Tibial nerve (tissue), 3 donors: Measurements from ENCODE around the gene XCR1.

ENCODE experiments used
- POLR2A ChIP-seq, 2 donors: fragments of 450-650 bp; IDR thresholded peaks; one replicate each; pipeline ENCODE4 v1.6.1; 2017; ENCODE audit warnings: antibody characterized with exemption in 2 of 2, mild to moderate bottlenecking in 2 of 2, moderate library complexity in 2 of 2
- TF ChIP-seq, protein P1 (sequence below), 5 experiments: fragments of 200-600 bp in 3 of 5; fragments of 450-650 bp in 2 of 5; sonication (generic) in 3 of 5; IDR thresholded peaks; one replicate each; pipeline ENCODE4 v1.5.1; 2016 to 2019; ENCODE audit warnings: antibody characterized with exemption in 5 of 5, mild to moderate bottlenecking in 3 of 5, moderate library complexity in 2 of 5

DNA sequence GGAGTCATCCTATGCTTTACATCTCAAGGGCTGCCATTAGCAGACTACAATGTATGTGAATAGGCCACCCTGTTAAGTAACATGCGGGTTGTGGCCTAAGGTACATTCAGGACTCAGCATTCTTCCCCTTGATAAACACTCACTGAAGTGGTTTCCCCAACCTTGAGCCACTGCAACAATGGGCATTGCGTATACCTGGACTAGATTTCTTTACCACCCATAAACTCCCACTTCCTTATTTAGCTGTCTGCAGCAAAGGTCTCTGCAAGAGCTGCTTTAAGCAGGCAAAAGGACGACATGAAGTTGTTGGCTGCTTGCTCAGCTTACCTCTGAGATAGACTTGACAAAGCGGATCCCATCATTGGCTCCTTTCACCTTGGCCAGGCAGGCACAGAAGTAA is 47.9 kb downstream of the XCR1 start:
- TF ChIP-seq, protein P1, sequence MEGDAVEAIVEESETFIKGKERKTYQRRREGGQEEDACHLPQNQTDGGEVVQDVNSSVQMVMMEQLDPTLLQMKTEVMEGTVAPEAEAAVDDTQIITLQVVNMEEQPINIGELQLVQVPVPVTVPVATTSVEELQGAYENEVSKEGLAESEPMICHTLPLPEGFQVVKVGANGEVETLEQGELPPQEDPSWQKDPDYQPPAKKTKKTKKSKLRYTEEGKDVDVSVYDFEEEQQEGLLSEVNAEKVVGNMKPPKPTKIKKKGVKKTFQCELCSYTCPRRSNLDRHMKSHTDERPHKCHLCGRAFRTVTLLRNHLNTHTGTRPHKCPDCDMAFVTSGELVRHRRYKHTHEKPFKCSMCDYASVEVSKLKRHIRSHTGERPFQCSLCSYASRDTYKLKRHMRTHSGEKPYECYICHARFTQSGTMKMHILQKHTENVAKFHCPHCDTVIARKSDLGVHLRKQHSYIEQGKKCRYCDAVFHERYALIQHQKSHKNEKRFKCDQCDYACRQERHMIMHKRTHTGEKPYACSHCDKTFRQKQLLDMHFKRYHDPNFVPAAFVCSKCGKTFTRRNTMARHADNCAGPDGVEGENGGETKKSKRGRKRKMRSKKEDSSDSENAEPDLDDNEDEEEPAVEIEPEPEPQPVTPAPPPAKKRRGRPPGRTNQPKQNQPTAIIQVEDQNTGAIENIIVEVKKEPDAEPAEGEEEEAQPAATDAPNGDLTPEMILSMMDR (IDR thresholded peaks at IDR 0.05) = no peak
- TF ChIP-seq POLR2A (IDR thresholded peaks at IDR 0.05) = no peak
